Stimulated activated CD4-positive, alpha-beta T cell treated with anti-CD3 and anti-CD28 coated beads, Interleukin-1b, Interleukin-23, amount 100 ng/mL, for 1 hour (primary cell): ENCODE results near the gene BNIP5.

Experiments used
- DNase-seq, 2 donors: peaks; one replicate each; pipeline ENCODE4 v3.0.0-alpha.2; 2020; ENCODE audit warnings: low read depth in 2 of 2

BNIP5 gene

GRCh38 chr6:36336779-36337241 lies at the start of gene BNIP5:
TSS of gene BNIP5 (minus strand) at chr6:36336888. CDS start at chr6:36330690, 6,198 bp downstream.
- DNase-seq: no peak

- DNase-seq: no peak
Measured at GRCh38 chr6:36384095-36384494, 47.4 kb upstream of the BNIP5 start.

- no peak for DNase-seq
Measured at GRCh38 chr6:36383606-36384005, 46.9 kb upstream of the BNIP5 start.

GRCh38 chr6:36382976-36383375 lies 46.3 kb upstream of the BNIP5 start:
- no peak for DNase-seq

GRCh38 chr6:36381502-36382389 lies 45.1 kb upstream of the BNIP5 start:
- DNase-seq: no peak

- no peak for DNase-seq
Measured at GRCh38 chr6:36380166-36380565, 43.5 kb upstream of the BNIP5 start.

GRCh38 chr6:36378936-36379335 lies 42.2 kb upstream of the BNIP5 start:
- no peak for DNase-seq

- DNase-seq: no peak
Measured at GRCh38 chr6:36378243-36378920, 41.7 kb upstream of the BNIP5 start.

- DNase-seq: no peak
Measured at GRCh38 chr6:36377594-36377993, 40.9 kb upstream of the BNIP5 start.

GRCh38 chr6:36376742-36377141 lies 40.1 kb upstream of the BNIP5 start:
- DNase-seq: no peak

GRCh38 chr6:36376183-36376582 lies 39.5 kb upstream of the BNIP5 start:
- no peak for DNase-seq

- DNase-seq: no peak
Measured at GRCh38 chr6:36375644-36376155, 39.0 kb upstream of the BNIP5 start.

GRCh38 chr6:36374972-36375371 lies 38.3 kb upstream of the BNIP5 start:
- DNase-seq: no peak

GRCh38 chr6:36374194-36374593 lies 37.5 kb upstream of the BNIP5 start:
- DNase-seq: no peak

GRCh38 chr6:36373368-36374019 lies 36.8 kb upstream of the BNIP5 start:
- no peak for DNase-seq

GRCh38 chr6:36372088-36372487 lies 35.4 kb upstream of the BNIP5 start:
- no peak for DNase-seq

GRCh38 chr6:36371211-36371610 lies 34.5 kb upstream of the BNIP5 start:
- no peak for DNase-seq

GRCh38 chr6:36370638-36371037 lies 34.0 kb upstream of the BNIP5 start:
- DNase-seq: no peak

- no peak for DNase-seq
Measured at GRCh38 chr6:36368921-36369865, 32.5 kb upstream of the BNIP5 start.

GRCh38 chr6:36368421-36368820 lies 31.7 kb upstream of the BNIP5 start:
- DNase-seq: no peak

GRCh38 chr6:36367743-36368142 lies 31.1 kb upstream of the BNIP5 start:
- DNase-seq: no peak
